GM12878 (cell line): ENCODE data around the gene PDE8B. TPM values are rescaled to one million over a fixed set of nuclear protein-coding genes. Genes with fewer than 3 reads are reported as not detected.

Source experiments
- ATAC-seq: fragments of 200-7000 bp; cut with Tn5 transposase; 3 replicates; pipeline ENCODE4 v1.9.1; 2020; ENCODE audit warnings: mild to moderate bottlenecking, moderate library complexity
- BruUV-seq: library from RNA; stranded (reverse); fragments of 400-500 nt; replicated peaks from 2 replicates; lab custom pipeline; 2021; lab: Mats Ljungman, UMichigan
- CTCF ChIA-PET: fragments of 300-600 bp; sonication (Branson Sonifier 250); formaldehyde crosslinking; extraction: SDS; loops from one replicate; lab custom pipeline; 2021; ENCODE audit warnings: inconsistent platforms; lab: Yijun Ruan, JAX
- POLR2A ChIA-PET: fragments of 350-600 bp; formaldehyde crosslinking; extraction: SDS; loops from one replicate; lab custom pipeline; 2021; ENCODE audit warnings: inconsistent platforms; lab: Charles Lee
- RAD21 ChIA-PET: fragments of 300-600 bp; sonication (Branson Sonifier 250); formaldehyde crosslinking; loops from one replicate; lab custom pipeline; 2023; ENCODE audit warnings: antibody characterized with exemption; ENCODE audit not compliant: unreplicated experiment; lab: Charles Lee
- SMC1A ChIA-PET: fragments of 300-600 bp; sonication (Branson Sonifier 250); formaldehyde crosslinking; loops from one replicate; lab custom pipeline; 2023; ENCODE audit not compliant: unreplicated experiment, uncharacterized antibody; lab: Charles Lee
- DNase-seq: peaks from one replicate; pipeline ENCODE4 v3.0.0-alpha.2; 2011; ENCODE audit warnings: low read depth, low spot score
- FAIRE-seq: peaks from 3 replicates; lab custom pipeline; 2011; peaks lifted over from hg19 to GRCh38; lab: Jason Lieb, UNC
- H2AFZ ChIP-seq: 2 replicates; pipeline ENCODE4 v1.6.0; 2011; ENCODE audit warnings: low read depth, low read length, control low read depth; ENCODE audit not compliant: control insufficient read depth
- H3K27ac ChIP-seq: 2 replicates; pipeline ENCODE4 v1.5.1; 2011; ENCODE audit warnings: control low read depth; ENCODE audit not compliant: control insufficient read depth, insufficient read depth
- H3K27me3 ChIP-seq, 2 experiments: replicated peaks in 1 of 2; 2 replicates each; pipeline versions ENCODE4 v1.6.0 to v1.6.1; 2011; ENCODE audit warnings: low read length in 1 of 2; ENCODE audit not compliant: control insufficient read depth in 2 of 2, insufficient read depth in 2 of 2
- H3K36me3 ChIP-seq, 2 experiments: 2 replicates each; pipeline ENCODE4 v1.5.1; 2011; ENCODE audit warnings: low read length in 1 of 2; ENCODE audit not compliant: control insufficient read depth in 2 of 2, insufficient read depth in 2 of 2
- H3K4me1 ChIP-seq: 2 replicates; pipeline ENCODE4 v1.6.1; 2011; ENCODE audit warnings: mild to moderate bottlenecking, low read length, moderate library complexity, mixed read lengths; ENCODE audit not compliant: control insufficient read depth, insufficient read depth
- H3K4me2 ChIP-seq: 2 replicates; pipeline ENCODE4 v1.6.0; 2011; ENCODE audit warnings: control low read depth; ENCODE audit not compliant: control insufficient read depth, insufficient read depth
- H3K4me3 ChIP-seq: fragments of 200-600 bp; sonication (generic); 2 replicates; pipeline ENCODE4 v1.5.1; 2016
- H3K79me2 ChIP-seq: 2 replicates; pipeline ENCODE4 v1.6.0; 2011; ENCODE audit warnings: low read length; ENCODE audit not compliant: control insufficient read depth, insufficient read depth
- H3K9ac ChIP-seq: 2 replicates; pipeline ENCODE4 v1.8.0; 2011; ENCODE audit warnings: low read length, control low read depth, mixed read lengths; ENCODE audit not compliant: control insufficient read depth, insufficient read depth
- H3K9me3 ChIP-seq: replicated peaks from 3 replicates; pipeline ENCODE4 v1.5.1; 2011; ENCODE audit warnings: mild to moderate bottlenecking, low read length; ENCODE audit not compliant: control insufficient read depth, insufficient read depth
- H4K20me1 ChIP-seq: 2 replicates; pipeline ENCODE4 v1.6.0; 2011; ENCODE audit not compliant: control insufficient read depth, insufficient read depth
- BCL11A ChIP-seq: IDR thresholded peaks from 2 replicates; pipeline ENCODE4 v1.6.1; 2011; ENCODE audit warnings: low read depth, low read length
- ESRRA ChIP-seq: IDR thresholded peaks from 2 replicates; pipeline ENCODE4 v1.6.1; 2012; ENCODE audit warnings: mild to moderate bottlenecking, low read length, improper control_type of control experiment
- ETV6 ChIP-seq, 2 experiments: fragments of 450-650 bp in 1 of 2; IDR thresholded peaks in 1 of 2; conservative IDR thresholded peaks in 1 of 2; 2 replicates each; pipeline ENCODE4 v1.6.1; 2014; ENCODE audit warnings: antibody characterized with exemption in 1 of 2, borderline replicate concordance in 1 of 2, low read depth in 1 of 2, mild to moderate bottlenecking in 1 of 2, moderate library complexity in 1 of 2
- HDAC2 ChIP-seq: fragments of 200-600 bp; sonication (generic); IDR thresholded peaks from 2 replicates; pipeline ENCODE4 v1.6.1; 2017
- LARP7 ChIP-seq: fragments of 450-650 bp; IDR thresholded peaks from 2 replicates; pipeline ENCODE4 v1.6.1; 2017; ENCODE audit warnings: mild to moderate bottlenecking
- MYB ChIP-seq: fragments of 150-350 bp; IDR thresholded peaks from 2 replicates; pipeline ENCODE4 v1.6.1; 2014; ENCODE audit warnings: mild to moderate bottlenecking, low read depth, low read length, borderline replicate concordance
- NFYB ChIP-seq: IDR thresholded peaks from 2 replicates; pipeline ENCODE4 v1.6.1; 2011; ENCODE audit warnings: low read depth, mild to moderate bottlenecking, low read length, improper control_type of control experiment, moderate library complexity; ENCODE audit not compliant: insufficient read depth
- PAX5 ChIP-seq: IDR thresholded peaks from 2 replicates; pipeline ENCODE4 v1.6.1; 2011; ENCODE audit warnings: low read depth, low read length, borderline replicate concordance
- SMC3 ChIP-seq: IDR thresholded peaks from 2 replicates; pipeline ENCODE4 v1.6.1; 2011; ENCODE audit warnings: low read length, improper control_type of control experiment, borderline replicate concordance
- WGBS: methylation state at CpG from one replicate; pipeline ENCODE4 v1.1.6; 2016; ENCODE audit warnings: low lambda C conversion rate; ENCODE audit not compliant: insufficient replicate concordance, insufficient coverage; ENCODE audit errors: missing lambda C conversion rate; 5-methylcytosine and 5-hydroxymethylcytosine counted together
- in situ Hi-C: fragments of 300-500 bp; cut with MboI; formaldehyde crosslinking; loops from 9 replicates; pipeline ENCODE4 v1.14.3; 2018; ENCODE audit warnings: mixed read lengths
- intact Hi-C: fragments of 100-400 bp; cut with micrococcal nuclease; formaldehyde crosslinking; loops from one replicate; pipeline ENCODE4 v1.14.2; 2022; ENCODE audit not compliant: unreplicated experiment
- polyA plus RNA-seq, 11 experiments: library from polyadenylated mRNA; depleted of rRNA in 4 of 11; unstranded in 6 of 11; stranded (reverse) in 5 of 11; fragments of >200 nt; fragmentation: Nextera tagmentation in 4 of 11; fragmentation: Illumina TruSeq in 1 of 11; extraction: Ambion mirVana in 4 of 11; extraction: Trizol in 1 of 11; gene quantifications; 1 replicate in 1 of 11; 2 replicates in 10 of 11; pipeline versions ENCODE4 v1.2.1 to v1.2.3, GENCODE V29; 2011 to 2016; ENCODE audit warnings: inconsistent platforms in 2 of 11, missing spikeins in 2 of 11, low read depth in 1 of 11
- total RNA-seq, 4 experiments: library from RNA; depleted of rRNA in 3 of 4; stranded (reverse); fragments of >200 nt in 3 of 4; fragmentation: Illumina TruSeq in 1 of 4; extraction: Trizol in 1 of 4; gene quantifications; 2 replicates each; pipeline versions ENCODE4 v1.2.1 to v1.2.3, GENCODE V29; 2013 to 2021
- TF ChIP-seq, protein P1 (sequence below): fragments of 450-650 bp; IDR thresholded peaks from 2 replicates; pipeline ENCODE4 v1.6.1; 2018; ENCODE audit warnings: borderline replicate concordance, mild to moderate bottlenecking; ENCODE audit not compliant: partially characterized antibody
- TF ChIP-seq, protein P2 (sequence below): fragments of 450-650 bp; IDR thresholded peaks from 2 replicates; pipeline ENCODE4 v1.6.1; 2014; ENCODE audit warnings: mild to moderate bottlenecking
- TF ChIP-seq, protein P3 (sequence below): fragments of 450-650 bp; IDR thresholded peaks from 2 replicates; pipeline ENCODE4 v1.6.1; 2017; ENCODE audit warnings: low read depth, mild to moderate bottlenecking, moderate library complexity
- TF ChIP-seq, protein P4 (sequence below): IDR thresholded peaks from 2 replicates; pipeline ENCODE4 v1.6.1; 2012; ENCODE audit warnings: low read length, inconsistent platforms

Gene PDE8B
- total and polyA plus RNA-seq, 10 of the 15 experiments (the other 5 are each of a cell fraction or from before 2014, with no cell fraction given): 0.03 to 0.44 (median 0.20) TPM; not detected in 3

DNA sequence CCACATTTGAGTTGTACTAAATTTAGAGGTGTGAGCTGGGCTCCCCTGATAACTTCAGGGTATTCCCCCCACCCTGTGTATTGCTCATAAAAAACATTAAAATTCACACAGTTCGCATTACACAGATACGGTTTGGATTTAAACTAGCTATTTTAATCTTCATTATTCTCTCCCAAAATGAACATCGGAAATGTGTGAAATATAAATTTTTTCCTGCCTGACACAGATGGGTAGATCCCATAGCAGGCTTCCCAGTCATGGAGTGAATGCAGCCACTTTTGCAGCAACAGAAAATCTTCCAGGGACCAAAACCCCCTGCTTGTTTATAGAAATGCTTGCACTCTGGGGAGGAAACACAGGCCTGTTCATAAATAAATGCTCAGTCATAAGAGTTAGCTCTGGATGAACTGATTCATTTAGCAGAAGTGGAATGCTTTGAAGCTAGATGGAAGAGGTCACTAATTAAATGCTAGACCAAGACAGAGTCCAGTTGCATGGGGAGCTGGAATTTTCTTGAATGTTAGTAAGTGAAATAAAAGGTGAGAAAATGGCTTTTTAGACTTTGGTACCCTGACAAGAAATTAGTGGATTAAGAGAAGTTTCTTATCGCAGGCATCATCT, 115.6 kb downstream of the PDE8B start (continued):
- TF ChIP-seq, protein P1, sequence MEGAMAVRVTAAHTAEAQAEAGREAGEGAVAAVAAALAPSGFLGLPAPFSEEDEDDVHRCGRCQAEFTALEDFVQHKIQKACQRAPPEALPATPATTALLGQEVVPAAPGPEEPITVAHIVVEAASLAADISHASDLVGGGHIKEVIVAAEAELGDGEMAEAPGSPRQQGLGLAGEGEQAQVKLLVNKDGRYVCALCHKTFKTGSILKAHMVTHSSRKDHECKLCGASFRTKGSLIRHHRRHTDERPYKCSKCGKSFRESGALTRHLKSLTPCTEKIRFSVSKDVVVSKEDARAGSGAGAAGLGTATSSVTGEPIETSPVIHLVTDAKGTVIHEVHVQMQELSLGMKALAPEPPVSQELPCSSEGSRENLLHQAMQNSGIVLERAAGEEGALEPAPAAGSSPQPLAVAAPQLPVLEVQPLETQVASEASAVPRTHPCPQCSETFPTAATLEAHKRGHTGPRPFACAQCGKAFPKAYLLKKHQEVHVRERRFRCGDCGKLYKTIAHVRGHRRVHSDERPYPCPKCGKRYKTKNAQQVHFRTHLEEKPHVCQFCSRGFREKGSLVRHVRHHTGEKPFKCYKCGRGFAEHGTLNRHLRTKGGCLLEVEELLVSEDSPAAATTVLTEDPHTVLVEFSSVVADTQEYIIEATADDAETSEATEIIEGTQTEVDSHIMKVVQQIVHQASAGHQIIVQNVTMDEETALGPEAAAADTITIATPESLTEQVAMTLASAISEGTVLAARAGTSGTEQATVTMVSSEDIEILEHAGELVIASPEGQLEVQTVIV: no peak
- TF ChIP-seq ETV6 (conservative IDR thresholded peaks at IDR 0.05 in 1 of 2, IDR thresholded peaks at IDR 0.05 in 1 of 2; ENCODE audit: borderline replicate concordance in 1 of 2, low read depth in 1 of 2): no peak

DNA sequence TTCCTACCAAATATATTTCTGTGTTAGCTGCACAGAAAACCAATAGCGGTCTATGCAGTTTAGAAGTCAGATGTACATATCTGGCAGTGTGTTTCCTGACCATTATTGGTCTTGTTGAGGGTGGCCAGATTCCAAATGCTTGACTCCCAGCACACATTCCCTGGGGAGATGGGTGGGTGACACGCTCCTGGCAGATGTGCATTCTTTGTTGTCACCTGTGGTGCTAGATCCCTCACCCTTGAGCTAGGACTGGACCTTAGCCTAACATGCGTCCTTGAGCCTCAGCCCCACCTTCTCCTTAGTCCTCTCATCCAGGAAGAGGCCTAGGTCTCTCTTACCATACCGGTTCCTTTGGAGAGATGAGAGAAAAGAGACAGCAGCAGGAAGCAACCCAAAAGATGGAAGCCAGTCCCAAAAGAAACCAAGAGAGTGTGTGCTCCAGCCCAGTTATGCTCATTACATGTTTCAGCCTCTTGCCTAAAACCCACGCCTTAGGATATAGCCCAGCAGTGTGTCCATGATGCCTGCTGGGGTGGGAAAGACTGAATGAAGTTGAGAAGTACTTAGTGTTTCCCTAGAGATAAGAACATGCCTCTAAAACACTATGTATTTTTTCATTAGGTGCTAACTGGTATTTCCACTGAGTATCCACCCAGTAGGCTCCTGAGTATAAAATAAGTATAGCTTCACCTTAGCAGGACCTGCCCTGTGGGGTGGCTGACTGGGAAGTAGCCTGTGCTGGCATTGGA, 116.7 kb downstream of the PDE8B start:
- ATAC-seq: no peak
- no peak overlapping the region for H3K4me2 ChIP-seq
- no peak overlapping the region for H3K9ac ChIP-seq
- H3K4me1 ChIP-seq: no peaks in the 10 kb centered on the region
- ChIA-PET POLR2A (no interaction called here), SMC1A (interaction anchor here (0.5 to 2.0 kb wide), 2 partner anchors 8 to 26 kb away, joined by 3 to 6 read pairs; no protein-coding TSS in a partner anchor), RAD21 (no interaction called here), CTCF (interaction anchor here (1.0 kb wide), 1 partner anchor 25 kb away, joined by 3 read pairs; no protein-coding TSS in a partner anchor)
- TF ChIP-seq ESRRA (no peak), LARP7 (no peak), HDAC2 (no peak), NFYB (no peak), PAX5 (no peak), SMC3 (no peak), MYB (no peak), BCL11A (no peak)
- TF ChIP-seq, protein P2, sequence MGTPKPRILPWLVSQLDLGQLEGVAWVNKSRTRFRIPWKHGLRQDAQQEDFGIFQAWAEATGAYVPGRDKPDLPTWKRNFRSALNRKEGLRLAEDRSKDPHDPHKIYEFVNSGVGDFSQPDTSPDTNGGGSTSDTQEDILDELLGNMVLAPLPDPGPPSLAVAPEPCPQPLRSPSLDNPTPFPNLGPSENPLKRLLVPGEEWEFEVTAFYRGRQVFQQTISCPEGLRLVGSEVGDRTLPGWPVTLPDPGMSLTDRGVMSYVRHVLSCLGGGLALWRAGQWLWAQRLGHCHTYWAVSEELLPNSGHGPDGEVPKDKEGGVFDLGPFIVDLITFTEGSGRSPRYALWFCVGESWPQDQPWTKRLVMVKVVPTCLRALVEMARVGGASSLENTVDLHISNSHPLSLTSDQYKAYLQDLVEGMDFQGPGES: no peak
- TF ChIP-seq, protein P3, sequence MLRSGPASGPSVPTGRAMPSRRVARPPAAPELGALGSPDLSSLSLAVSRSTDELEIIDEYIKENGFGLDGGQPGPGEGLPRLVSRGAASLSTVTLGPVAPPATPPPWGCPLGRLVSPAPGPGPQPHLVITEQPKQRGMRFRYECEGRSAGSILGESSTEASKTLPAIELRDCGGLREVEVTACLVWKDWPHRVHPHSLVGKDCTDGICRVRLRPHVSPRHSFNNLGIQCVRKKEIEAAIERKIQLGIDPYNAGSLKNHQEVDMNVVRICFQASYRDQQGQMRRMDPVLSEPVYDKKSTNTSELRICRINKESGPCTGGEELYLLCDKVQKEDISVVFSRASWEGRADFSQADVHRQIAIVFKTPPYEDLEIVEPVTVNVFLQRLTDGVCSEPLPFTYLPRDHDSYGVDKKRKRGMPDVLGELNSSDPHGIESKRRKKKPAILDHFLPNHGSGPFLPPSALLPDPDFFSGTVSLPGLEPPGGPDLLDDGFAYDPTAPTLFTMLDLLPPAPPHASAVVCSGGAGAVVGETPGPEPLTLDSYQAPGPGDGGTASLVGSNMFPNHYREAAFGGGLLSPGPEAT: no peak
- TF ChIP-seq, protein P4, sequence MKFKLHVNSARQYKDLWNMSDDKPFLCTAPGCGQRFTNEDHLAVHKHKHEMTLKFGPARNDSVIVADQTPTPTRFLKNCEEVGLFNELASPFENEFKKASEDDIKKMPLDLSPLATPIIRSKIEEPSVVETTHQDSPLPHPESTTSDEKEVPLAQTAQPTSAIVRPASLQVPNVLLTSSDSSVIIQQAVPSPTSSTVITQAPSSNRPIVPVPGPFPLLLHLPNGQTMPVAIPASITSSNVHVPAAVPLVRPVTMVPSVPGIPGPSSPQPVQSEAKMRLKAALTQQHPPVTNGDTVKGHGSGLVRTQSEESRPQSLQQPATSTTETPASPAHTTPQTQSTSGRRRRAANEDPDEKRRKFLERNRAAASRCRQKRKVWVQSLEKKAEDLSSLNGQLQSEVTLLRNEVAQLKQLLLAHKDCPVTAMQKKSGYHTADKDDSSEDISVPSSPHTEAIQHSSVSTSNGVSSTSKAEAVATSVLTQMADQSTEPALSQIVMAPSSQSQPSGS: no peak
- in situ Hi-C loops (no loop called here), intact Hi-C loops (no loop called here)
- H2AFZ ChIP-seq: no peak overlapping the region
- H3K36me3 ChIP-seq: no peaks in the 10 kb centered on the region
- no peaks in the 10 kb centered on the region for H3K9me3 ChIP-seq
- WGBS: 49% methylated on average over 5 of the region's 5 CpGs
- no TSS peak for BruUV-seq
- no peaks in the 10 kb centered on the region for H3K79me2 ChIP-seq
- FAIRE-seq: no peak
- no peak for DNase-seq
- H4K20me1 ChIP-seq: no peaks in the 10 kb centered on the region
- no peak overlapping the region for H3K4me3 ChIP-seq
- no peak overlapping the region for H3K27ac ChIP-seq
- H3K27me3 ChIP-seq: no peaks in the 10 kb centered on the region; a peak in 1 of 4 replicates
